Measurements from ENCODE around the gene B9D2.

Gene B9D2

DNA sequence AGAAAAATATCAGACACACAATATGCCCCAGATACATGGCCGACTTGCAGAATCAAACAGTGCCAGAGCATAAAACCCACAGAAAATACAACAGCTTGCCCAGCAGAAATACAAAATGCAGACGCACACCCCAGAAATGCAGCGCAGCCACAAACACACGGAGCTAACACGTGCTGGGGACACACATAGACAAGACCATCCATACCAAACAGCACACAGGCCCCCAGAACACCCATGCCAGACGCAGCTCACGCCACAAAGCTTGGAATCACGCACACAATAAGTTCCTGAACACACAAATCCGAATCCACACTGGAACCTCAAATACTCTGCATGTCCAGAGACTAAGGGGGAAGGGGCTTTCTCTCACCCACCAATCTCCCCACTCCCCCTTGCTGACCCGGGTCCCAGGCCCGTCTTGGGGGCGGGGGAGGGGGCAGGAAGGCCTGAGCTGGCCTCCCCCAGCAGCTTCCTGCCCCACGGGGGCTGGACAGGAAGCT lies 36.8 kb downstream of the B9D2 start:
- ATAC-seq, result no peak

DNA sequence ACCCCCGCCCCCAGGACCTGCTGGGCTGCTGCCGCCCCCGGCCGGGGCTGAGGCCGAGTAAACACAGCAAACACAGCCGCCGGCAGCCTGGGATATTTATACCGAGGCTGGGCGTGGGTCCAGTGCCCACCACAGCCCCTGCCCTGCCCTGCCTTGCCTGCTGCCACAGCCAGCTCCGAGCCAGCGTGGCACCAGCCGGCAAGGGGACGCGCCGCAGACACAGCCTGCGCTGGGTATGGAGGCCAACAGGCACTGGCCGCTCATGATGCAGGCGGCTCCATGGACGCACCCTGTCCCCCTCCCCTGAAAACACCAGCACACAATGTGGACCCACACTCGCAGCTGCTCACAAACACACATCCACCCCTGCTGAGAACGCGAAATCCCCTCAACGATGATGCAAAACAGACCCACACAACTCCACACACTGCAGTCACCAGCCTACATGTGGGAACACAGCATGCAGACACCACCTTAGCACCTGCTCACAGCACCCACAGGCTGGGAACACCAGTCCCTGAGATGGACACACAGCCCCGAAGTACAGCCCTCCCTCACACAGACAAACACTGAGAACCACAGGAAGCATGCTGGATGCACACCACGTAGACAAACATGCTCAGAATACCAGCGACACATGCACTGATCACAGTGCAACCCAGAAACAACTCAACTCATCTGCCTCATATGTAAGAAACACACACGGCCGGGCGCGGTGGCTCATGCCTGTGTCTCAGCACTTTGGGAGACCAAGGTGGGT lies 37.8 kb downstream of the B9D2 start:
- no peak for ATAC-seq

DNA sequence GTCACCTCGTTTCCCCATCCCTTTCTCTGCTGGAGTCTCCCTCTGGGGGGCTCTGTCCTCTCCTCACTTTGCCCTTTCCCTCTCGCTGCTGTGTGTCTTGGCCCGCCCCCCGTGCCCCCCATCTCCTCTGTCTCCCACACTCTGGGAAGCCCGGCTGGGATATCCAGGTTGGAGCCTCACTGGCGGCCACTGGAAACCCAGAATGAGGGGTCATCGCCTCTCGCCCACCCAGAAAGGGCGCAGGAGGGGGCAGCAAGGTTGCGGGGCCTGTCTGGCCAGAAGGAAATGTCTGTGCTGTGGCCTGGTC lies 38.4 kb downstream of the B9D2 start:
- ATAC-seq, result no peak

DNA sequence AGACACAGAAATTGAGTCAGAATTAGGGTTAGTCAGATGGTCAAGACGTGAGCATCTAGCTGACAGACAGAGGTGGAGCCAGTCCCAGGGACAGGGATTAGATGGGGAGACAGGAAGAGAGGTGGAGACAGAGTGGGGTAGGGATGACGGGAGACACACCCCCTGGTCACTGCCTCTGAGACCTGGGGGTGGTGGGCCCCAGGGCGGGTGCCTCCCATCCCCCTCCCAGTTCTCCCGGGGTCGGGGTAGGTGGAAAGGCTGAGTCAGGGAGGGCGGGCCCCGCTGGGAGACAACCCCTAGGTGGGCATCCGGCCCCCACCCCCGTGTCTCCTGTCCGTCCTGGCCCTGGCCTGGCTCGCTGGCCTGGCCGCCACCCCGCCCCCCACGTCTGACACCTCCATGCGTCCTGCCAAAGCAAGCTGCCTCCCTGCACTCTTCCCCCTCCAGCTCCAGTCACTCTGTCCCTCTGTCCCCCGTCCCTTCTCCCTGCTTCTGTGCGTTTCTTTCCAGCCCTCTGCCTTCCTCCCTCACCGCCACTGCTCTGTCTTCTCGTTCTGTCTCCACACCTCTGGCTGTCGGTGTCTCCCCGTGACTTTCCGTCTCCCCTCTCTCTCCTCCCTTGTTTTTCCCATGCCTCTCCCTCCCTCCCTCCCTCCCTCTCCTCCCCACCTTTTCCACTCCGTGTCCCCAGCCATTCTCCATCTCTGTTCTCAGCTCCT lies 38.9 kb downstream of the B9D2 start:
- no peak for ATAC-seq

DNA sequence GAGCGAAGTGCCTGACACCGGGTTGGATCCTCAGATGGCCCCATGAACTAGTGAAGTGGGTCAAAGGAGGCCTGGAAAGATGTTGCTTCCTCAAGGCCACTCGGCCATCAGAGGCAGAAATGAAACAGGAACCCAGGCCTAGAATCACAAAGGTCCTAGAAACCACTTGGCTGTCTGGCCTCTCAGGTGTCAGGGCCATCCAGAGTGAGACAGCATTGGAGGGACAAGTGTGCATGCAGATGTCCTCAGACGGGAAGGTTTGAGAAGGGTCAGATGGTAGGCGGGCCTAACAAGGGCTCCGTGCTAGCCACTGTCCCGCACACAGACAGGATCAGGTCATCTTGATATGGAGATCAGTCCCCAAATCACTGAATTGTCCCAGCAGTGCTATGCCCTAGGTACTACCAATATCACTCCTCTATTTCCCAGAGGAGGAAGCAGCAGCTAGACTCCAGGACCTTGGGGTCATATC lies 39.7 kb downstream of the B9D2 start:
- no peak for ATAC-seq

DNA sequence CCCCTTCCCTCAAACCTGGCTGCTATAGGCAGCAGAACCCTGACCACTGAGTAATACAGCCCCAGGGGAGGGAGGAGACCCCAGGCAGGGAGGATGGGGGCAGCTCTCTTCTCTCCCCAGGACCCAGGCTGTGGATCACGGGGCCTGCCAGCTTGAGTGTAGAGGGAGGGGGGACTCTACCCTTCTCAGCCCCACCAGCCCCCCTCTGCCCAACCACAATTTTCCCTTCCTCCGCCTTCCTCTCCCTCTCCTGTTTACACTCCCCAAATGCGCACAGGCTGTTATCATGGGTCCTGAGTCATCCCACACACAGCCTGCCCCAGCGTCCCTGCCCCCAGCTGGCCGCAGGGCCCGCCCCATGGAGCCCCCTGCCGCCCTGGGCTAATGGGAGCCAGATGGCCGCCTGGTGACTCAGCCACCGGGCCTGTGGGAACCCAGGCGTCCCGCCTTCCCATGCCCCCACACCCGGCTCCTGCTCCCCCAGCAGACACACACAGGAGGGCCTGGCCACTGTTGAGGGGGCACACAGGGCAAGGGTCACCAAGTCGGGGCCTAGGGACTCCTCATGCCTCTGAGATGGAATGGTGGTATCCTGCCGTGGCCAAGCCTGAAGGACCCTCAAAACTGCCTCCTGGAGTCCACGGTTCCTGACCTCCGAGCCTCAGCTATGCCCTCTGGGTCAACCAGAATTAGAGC lies 40.4 kb downstream of the B9D2 start:
- ATAC-seq, result no peak

DNA sequence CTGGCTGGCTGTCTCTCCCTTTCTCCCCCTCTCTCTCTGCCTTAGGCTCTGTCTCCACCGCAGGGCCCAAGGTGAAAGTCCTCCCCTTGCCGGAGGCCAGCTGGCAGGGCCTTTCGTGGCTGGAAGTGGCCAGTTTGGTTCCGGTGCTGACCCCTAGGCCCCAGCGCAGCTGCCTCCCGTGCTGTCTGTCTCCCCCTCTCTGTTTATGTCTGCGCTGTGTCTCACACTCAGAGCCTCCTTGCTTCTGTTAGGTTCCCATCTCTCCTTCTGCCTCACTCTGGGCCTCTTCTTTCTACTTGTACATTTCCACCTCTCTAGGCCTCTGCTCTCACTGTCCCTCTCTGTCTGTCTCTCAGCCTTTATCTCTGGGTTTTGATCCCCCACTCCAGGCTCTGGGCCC lies 40.9 kb downstream of the B9D2 start:
- no peak for ATAC-seq

DNA sequence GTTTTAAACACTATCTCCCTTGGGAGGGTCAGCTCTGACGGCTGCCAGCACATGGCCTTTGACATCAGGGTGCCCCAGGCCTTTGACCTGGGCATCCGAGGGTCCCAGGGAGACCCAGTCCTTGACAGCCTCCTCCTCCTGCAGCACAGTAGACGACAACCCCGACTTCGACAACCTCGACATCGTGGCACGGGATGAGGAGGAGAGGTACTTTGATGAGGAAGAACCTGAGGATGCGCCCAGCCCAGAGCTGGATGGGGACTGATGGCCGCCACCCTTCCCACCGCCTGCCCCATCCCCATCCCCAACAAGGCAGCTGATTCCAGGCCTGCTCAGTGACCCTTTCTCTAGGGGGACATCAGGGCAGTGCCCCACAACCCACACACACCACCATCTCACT lies 41.5 kb downstream of the B9D2 start:
- no peak for ATAC-seq

DNA sequence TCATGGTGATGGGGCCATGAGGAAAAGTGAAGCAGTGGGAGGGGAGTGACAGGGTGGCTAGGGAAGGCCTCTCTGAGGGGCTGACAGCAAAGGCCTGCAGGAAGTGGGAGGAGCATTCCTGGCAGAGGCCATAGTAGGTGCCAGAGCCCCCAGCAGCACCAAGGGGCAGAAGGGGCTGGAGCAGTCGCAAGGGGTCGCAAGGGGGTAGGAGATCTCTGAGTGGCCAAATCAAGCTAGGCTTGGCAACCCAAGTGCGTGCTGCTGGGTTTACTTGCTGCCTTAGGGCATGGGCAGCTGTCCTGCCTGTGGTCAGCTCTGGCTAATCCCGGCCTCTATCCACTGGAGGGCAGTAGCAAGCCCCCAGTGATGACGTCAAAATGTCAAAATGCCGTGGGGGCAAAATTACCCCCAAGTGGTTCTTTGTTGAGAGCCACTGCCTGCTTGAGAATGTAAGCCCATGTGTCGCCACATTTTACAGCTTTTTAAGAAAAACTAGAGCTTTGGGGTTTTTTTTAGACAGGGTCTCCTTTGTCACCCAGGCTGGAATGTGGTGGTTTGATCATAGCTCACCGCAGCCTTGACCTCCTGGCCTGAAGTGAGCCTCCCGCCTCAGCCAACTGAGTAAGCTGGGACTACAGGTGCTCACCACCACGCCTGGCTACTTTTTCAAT lies 42.2 kb downstream of the B9D2 start:
- no peak for ATAC-seq

DNA sequence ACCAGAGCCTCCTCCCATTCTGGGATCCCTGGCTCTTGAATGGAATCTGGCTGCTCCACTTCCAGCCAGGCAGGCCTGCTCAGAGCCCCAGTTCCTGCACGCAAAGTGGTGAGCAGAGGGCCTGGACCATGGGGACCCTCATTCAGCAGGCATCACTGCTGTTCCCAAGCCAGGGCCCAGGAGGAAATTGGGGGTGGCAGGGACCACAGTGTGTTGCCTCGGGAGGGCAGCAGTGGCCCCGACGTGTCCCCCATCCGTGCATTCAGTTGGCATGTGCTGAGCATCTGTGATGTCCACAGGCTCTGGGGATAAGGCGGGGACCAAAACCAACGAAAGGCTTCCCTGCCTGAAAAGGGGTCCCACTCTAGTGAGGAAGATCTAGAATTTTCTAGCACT lies 42.7 kb downstream of the B9D2 start:
- no peak for ATAC-seq

DNA sequence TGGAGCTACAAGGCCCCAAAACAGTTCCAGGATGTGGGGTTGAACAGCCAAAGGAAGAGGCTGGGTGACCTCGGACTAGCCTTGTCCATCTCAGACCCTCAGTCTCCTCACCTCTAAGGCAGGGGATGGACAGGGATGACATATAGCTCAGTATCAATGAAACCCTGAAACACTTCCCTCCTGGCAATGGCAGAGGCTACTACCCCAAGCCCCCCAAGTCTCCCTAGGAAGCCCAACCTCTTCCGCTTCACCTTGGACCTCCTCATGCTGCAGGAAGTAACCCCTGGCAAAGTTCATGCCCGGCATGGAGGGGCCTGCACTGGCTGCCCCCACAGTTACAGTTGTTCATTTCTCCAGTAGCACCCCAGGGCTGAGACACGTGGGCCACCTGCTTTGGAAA lies 43.4 kb downstream of the B9D2 start:
- no peak for ATAC-seq

DNA sequence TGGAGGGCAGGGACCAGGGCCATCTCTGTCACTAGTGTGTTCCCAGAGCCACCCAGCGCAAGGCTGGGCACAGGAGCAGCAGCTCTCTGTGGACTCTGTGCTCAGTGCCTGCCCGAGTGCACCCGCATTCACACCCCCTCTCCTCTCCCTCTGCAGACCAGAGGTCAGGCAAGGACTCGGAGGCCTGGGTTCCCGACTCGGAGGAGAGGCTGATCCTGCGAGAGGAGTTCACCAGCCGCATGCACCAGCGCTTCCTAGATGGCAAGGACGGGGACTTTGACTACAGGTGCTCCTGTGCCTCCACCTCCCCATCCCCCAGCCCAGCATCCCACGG lies 43.8 kb downstream of the B9D2 start:
- no peak for ATAC-seq

DNA sequence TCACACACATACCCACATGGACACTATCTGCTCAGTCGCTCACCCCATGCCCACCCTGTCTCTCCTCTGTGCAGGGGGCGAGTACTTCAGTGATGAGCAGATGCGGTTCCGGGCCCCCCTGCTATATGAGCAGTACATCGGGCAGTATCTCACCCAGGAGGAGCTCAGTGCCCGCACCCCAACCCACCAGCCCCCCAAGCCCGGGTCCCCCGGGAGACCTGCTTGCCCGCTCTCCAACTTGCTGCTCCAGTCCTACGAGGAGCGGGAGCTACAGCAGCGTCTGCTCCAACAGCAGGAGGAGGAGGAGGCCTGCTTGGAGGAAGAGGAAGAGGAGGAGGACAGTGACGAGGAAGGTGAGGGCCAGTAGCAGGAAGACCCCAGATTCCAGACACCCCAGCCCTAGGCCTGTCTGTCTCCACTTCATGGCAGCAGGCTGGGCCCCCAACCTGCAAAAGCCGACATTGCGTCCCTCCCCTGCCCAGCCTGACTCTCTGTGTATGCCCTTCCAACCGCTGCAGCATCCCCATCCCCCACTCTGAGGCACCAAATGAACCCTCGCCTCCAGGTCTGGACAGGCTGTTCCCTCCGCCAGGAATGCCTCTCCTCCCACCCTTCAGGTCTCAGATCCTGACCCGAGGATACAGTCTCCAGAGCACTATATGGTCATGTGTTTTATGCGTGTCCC lies 44.3 kb downstream of the B9D2 start:
- ATAC-seq, result no peak

DNA sequence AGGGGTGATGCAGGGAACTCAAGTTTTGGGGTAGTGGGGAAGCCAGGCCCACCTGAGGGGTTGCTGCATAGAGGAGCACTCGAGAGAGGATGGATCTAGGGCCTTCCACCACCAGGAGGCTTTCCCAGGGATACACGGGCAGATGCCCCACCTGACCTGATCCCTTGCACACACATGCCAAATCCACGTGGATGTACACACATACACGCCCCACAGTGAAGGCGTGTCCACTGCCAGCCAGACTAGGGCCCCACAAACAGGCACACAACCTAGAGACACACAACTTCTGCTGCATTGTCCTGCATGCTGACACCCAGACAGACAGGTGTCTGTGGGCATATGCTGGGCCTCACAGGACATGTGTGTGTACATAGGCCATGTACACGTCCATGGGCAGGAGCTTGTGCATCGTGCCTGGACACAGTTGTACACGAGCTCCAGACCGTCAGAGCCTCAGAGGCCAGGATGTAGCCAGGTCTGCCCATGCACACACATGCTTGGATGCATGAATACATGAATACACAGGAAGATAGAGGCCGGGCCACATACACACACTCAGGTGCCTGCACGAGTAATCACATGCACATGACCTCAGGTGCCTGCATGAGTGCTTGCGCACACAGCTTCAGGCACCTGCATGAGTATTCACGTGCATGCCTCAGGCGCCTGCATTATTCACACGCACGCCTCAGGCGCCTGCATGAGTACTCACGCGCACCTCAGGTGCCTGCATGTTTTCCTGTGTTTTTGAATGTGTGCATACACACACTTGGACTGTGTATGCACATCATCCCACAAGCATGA lies 45.1 kb downstream of the B9D2 start:
- ATAC-seq, result peak in 1 of 2 donors; percentile 16

DNA sequence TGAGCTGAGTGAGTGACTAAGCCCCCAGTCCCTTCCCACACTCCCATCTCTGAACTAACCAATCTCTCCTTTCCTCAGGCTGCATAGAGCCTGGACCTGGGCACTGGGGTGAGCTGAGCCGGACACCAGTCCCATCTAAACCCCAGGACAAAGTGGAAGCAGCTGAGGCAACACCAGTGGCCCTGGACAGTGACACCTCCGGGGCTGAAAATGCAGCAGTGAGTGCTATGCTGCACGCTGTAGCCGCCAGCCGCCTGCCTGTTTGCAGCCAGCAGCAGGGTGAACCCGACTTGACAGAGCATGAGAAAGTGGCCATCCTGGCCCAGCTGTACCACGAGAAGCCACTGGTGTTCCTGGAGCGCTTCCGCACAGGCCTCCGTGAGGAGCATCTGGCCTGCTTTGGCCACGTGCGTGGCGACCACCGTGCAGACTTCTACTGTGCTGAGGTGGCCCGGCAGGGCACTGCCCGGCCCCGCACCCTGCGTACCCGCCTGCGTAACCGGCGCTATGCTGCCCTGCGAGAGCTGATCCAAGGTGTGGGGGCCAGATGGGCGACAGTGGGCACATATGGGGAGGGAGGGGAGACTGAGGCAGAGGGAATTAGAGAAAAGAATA lies 47.5 kb downstream of the B9D2 start:
- no peak for ATAC-seq

DNA sequence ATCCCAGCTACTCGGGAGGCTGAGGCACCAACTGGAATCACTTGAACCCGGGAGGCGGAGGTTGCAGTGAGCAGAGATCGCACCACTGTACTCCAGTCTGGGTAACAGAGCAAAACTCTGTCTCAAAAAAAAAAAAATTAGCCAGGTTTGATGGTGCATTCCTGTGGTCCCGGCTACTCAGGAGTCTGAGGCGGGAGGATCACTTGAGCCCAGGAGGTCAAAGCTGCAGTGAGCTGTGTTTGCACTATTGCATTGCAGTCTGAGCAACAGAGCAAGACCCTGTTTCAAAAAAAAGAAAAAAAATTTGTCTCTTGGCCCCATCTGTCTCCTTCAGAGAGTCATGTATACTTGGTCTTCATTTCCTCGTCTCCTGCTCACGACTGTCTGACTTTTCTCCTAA lies 52.3 kb downstream of the B9D2 start:
- ATAC-seq, result no peak

DNA sequence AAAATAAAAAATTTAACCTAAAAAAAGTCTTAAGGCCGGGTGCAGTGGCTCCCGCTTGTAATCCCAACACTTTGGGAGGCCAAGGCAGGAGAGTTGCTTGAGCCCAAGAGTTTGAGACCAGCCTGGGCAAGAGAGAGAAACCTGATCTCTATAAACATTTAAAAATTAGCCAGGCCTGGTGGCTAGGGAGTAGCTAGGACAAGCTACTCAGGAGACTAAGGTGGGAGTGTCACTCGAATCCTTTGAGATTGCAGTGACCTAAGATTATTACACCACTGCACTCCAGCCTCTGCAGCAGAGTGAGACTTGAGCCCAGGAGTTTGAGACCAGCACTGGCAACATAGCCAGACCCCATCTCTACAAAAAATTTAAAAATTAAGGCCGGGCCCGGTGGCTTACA lies 52.9 kb downstream of the B9D2 start:
- ATAC-seq, result no peak

DNA sequence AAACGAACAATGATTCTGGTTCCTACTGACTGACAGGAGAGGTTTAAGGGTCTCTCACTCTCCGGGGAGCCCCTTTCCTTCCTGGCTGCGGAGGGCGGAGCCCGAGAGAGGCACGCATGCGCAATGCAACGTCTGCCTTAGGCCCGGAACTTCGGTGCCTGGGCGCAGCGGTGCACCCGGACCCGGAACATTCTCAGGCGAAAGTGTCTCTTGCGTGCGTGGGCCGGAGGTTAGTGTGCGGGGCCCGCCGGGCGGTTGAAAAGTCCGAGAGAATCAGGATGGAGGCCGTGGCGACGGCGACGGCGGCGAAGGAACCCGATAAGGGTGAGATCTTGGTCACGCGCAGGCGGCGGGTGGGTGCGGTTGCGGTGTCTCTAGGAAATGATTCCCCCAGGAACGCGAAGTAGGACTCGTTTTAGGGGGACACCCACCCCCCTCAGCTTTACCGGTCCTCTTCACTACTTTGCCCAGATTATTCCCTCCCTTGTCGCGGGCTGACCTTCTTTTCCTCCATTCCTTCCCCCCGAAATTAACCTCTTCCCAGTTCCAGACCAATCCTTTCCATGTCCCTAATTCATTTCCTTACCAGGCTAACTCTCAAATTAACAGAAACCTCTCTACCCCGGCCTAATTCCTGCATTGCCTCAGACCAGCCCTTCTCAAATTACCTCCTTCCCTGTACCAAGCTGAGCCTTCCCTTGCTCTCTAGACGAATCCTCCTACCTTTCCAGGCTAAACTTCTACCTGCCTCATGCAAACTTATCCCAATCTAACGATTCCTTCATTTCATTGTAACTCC lies 53.7 kb downstream of the B9D2 start, which contains the start of gene CCDC97:
CCDC97 (plus strand) TSS at position 140 of the 799 bp plus-strand sequence; CDS start at position 279, 139 bp downstream.
- peak; percentile 67 for ATAC-seq

DNA sequence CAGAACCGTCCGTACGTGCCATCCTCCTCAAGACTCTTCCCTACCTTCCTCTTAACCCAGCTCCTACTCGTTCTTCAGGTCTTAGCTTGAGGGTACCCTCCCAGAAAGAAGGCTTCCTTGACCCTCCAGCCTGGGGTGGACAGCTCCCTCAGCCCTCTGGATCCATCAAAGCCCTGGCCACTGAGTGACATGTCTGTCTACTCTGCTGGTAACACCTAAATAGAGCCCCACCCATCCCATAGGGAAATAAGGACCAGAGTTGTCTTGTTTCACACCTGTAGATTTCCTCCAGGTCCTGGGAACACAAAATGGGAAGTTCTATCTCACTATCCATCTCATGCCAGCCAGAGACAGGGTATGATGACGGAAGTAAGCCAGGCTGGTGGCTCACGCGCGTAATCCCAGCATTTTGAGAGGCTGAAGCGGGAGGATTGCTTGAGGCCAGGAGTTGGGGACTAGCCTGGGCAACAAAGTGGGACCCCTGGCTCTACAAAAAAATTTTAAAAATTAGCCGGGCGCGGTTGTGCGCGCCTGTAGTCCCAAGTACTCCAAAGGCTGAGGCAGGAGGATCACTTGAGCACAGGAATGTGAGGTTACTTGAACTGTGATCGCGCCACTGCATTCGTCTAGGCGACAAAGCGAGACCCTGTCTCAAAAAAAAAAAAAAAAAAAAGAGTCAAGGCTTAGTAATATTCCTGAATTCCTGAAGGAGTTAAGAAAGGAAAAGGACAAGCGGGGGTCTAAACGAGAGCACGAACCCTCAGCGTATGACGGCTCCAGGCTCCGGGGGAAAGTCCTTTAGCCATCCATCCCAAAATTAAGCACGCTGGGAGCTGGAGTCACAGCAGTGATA lies 54.5 kb downstream of the B9D2 start:
- no peak for ATAC-seq

Data from activated CD4-positive, CD25-positive, alpha-beta regulatory T cell treated with anti-CD3 and anti-CD28 coated beads, Interleukin-2, amount 50 U/mL, for 24 hours (primary cell).